ENCODE results near the gene CDH16.

CDH16 gene

GRCh38 chr16:66920299-66920590 is 1.6 kb upstream of the CDH16 start:
- Histone ChIP-seq H3K4me1 (ENCODE audit: insufficient read depth, low read length, severe bottlenecking) (peaks cover 7% of the 10 kb centered on the region), H2AFZ (ENCODE audit: low read length) (no peak overlapping the region), H3K4me2 (ENCODE audit: low read length) (no peak overlapping the region)

GRCh38 chr16:66919569-66920298 is 1.0 kb upstream of the CDH16 start:
- H2AFZ ChIP-seq (ENCODE audit: low read length) = no peak overlapping the region
- H3K9ac ChIP-seq (ENCODE audit: low read length) = no peak overlapping the region
- 0 out of 2 replicates have a peak, but pooled peaks cover 4% of the 10 kb centered on the region for H3K27me3 ChIP-seq (ENCODE audit: insufficient read depth, low read length)
- H3K36me3 ChIP-seq (ENCODE audit: insufficient read depth, low read length) = no peaks in the 10 kb centered on the region
- no peak for TF ChIP-seq CTCF (IDR thresholded peaks at IDR 0.05; ENCODE audit: low read length)
- TF ChIP-seq EZH2 (IDR thresholded peaks at IDR 0.05; ENCODE audit: borderline replicate concordance, low read length) = no peak
- H3K9me2 ChIP-seq (ENCODE audit: low read depth, low read length) = no peaks in the 10 kb centered on the region
- no peaks in the 10 kb centered on the region for H3K9me3 ChIP-seq (ENCODE audit: low read length)
- H3K27ac ChIP-seq (ENCODE audit: low read depth, low read length, poor library complexity, severe bottlenecking) = no peak overlapping the region
- H3K4me3 ChIP-seq (ENCODE audit: low read depth, low read length, poor library complexity, severe bottlenecking) = no peak overlapping the region
- H3K4me2 ChIP-seq (ENCODE audit: low read length) = no peak overlapping the region
- H3K79me2 ChIP-seq (ENCODE audit: insufficient read depth, low read length) = no peaks in the 10 kb centered on the region
- H4K20me1 ChIP-seq (ENCODE audit: insufficient read depth, low read length) = no peaks in the 10 kb centered on the region
- no peaks in the 10 kb centered on the region for H3F3A ChIP-seq (ENCODE audit: insufficient read depth, low read length)
- peaks cover 2% of the 10 kb centered on the region for H3K4me1 ChIP-seq (ENCODE audit: insufficient read depth, low read length, severe bottlenecking)

More at GRCh38 chr16:66920299-66920590, 1.6 kb upstream of the CDH16 start:
- Histone ChIP-seq H3K27me3 (ENCODE audit: insufficient read depth, low read length) (0 out of 2 replicates have a peak, but pooled peaks cover 4% of the 10 kb centered on the region), H4K20me1 (ENCODE audit: insufficient read depth, low read length) (no peaks in the 10 kb centered on the region), H3K27ac (ENCODE audit: low read depth, low read length, poor library complexity, severe bottlenecking) (no peak overlapping the region), H3K4me3 (ENCODE audit: low read depth, low read length, poor library complexity, severe bottlenecking) (no peak overlapping the region), H3F3A (ENCODE audit: insufficient read depth, low read length) (no peaks in the 10 kb centered on the region), H3K9me3 (ENCODE audit: low read length) (no peaks in the 10 kb centered on the region), H3K79me2 (ENCODE audit: insufficient read depth, low read length) (no peaks in the 10 kb centered on the region), H3K36me3 (ENCODE audit: insufficient read depth, low read length) (no peaks in the 10 kb centered on the region), H3K9ac (ENCODE audit: low read length) (no peak overlapping the region), H3K9me2 (ENCODE audit: low read depth, low read length) (no peaks in the 10 kb centered on the region)
- TF ChIP-seq CTCF (IDR thresholded peaks at IDR 0.05; ENCODE audit: low read length) (no peak), EZH2 (IDR thresholded peaks at IDR 0.05; ENCODE audit: borderline replicate concordance, low read length) (no peak)

- Histone ChIP-seq H2AFZ (ENCODE audit: low read length) (no peak overlapping the region), H3K27me3 (ENCODE audit: insufficient read depth, low read length) (peaks cover 11% of the 10 kb centered on the region; the same call in 1 of the 2 replicates), H3K27ac (ENCODE audit: low read depth, low read length, poor library complexity, severe bottlenecking) (no peak overlapping the region), H3K4me2 (ENCODE audit: low read length) (no peak overlapping the region), H3K4me3 (ENCODE audit: low read depth, low read length, poor library complexity, severe bottlenecking) (no peak overlapping the region), H3K79me2 (ENCODE audit: insufficient read depth, low read length) (no peaks in the 10 kb centered on the region), H3F3A (ENCODE audit: insufficient read depth, low read length) (no peaks in the 10 kb centered on the region), H3K36me3 (ENCODE audit: insufficient read depth, low read length) (no peaks in the 10 kb centered on the region), H3K4me1 (ENCODE audit: insufficient read depth, low read length, severe bottlenecking) (no peaks in the 10 kb centered on the region), H3K9me2 (ENCODE audit: low read depth, low read length) (no peaks in the 10 kb centered on the region), H3K9ac (ENCODE audit: low read length) (no peak overlapping the region), H3K9me3 (ENCODE audit: low read length) (no peaks in the 10 kb centered on the region), H4K20me1 (ENCODE audit: insufficient read depth, low read length) (no peaks in the 10 kb centered on the region)
- no peak for TF ChIP-seq CTCF (IDR thresholded peaks at IDR 0.05; ENCODE audit: low read length)
- TF ChIP-seq EZH2 (IDR thresholded peaks at IDR 0.05; ENCODE audit: borderline replicate concordance, low read length) = no peak
Observed at GRCh38 chr16:66918355-66918754, 330 bp downstream of the CDH16 start.

All from OCI-LY1 (cell line).